ENCODE measurements around the gene CHN2.

The CHN2 gene

DNA sequence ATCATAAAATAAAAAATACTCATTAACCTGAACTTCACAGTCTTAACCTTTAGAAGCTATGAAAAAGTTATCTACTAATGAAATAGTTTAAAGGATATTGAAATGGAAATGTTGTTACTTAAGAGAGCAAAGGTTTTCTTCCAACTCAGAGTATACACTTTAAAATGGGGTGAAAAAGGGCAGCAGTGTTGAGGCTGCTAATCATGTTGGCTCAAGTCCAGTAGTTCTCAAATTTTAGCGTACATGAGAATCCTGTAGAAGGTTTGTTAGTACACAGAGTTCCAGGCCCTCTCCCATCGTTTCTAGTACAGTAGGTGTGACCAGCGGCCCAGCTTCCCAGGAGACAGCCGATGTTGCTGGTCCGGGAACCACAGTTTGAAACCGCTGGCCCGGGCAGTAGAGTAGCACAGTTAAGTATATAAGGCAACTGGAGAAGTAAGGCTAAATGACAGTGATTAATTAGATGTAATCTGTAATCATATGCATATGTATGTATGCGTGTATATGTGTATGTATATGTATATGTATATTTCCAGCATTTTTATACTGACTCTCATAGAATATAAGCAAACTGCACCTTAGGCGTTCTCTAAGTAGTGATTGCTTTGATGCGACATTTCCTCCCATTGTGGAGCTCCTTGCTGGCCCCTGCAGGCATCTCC lies 221.8 kb downstream of the CHN2 start:
- TF ChIP-seq ESRRG (CRISPR knock-in tag; IDR thresholded peaks at IDR 0.05), result no peak
- TF ChIP-seq PPARA (CRISPR knock-in tag; IDR thresholded peaks at IDR 0.05; ENCODE audit: borderline replicate concordance), result no peak
- TF ChIP-seq, protein P1, sequence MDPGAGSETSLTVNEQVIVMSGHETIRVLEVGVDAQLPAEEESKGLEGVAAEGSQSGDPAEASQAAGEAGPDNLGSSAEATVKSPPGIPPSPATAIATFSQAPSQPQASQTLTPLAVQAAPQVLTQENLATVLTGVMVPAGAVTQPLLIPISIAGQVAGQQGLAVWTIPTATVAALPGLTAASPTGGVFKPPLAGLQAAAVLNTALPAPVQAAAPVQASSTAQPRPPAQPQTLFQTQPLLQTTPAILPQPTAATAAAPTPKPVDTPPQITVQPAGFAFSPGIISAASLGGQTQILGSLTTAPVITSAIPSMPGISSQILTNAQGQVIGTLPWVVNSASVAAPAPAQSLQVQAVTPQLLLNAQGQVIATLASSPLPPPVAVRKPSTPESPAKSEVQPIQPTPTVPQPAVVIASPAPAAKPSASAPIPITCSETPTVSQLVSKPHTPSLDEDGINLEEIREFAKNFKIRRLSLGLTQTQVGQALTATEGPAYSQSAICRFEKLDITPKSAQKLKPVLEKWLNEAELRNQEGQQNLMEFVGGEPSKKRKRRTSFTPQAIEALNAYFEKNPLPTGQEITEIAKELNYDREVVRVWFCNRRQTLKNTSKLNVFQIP (CRISPR knock-in tag; IDR thresholded peaks at IDR 0.05; ENCODE audit: borderline replicate concordance, low read depth), result no peak
- no peak for TF ChIP-seq ZNF565 (CRISPR knock-in tag; conservative IDR thresholded peaks at IDR 0.05; ENCODE audit: low read depth)
- TF ChIP-seq ZFP30 (CRISPR knock-in tag; IDR thresholded peaks at IDR 0.05), result no peak
- TF ChIP-seq SNAI2 (CRISPR knock-in tag; IDR thresholded peaks at IDR 0.05), result no peak
- no peak for TF ChIP-seq OSR1 (CRISPR knock-in tag; IDR thresholded peaks at IDR 0.05)
- ATAC-seq, result no peak

DNA sequence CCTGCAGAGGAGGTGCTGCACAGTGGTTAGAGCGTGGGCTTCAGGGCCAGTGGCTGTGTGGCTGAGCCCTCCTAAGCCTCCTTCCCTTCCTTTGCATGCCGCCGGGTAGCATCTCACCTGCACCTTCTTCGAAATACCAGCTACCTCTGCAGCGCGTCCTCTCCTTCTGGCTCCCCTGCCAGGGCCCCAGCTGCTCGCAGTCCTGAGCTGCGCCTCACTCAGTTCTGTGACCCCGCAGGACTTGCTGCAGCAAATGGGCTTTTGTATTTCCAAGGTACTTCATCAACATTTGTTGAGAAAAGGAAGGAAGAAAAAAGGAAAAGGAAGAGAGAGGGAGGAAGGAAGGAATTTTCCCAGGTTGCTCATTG lies 222.3 kb downstream of the CHN2 start:
- TF ChIP-seq ISL1 (CRISPR knock-in tag; IDR thresholded peaks at IDR 0.05), result no peak
- TF ChIP-seq RARB (CRISPR knock-in tag; IDR thresholded peaks at IDR 0.05), result no peak
- no peak for ATAC-seq

DNA sequence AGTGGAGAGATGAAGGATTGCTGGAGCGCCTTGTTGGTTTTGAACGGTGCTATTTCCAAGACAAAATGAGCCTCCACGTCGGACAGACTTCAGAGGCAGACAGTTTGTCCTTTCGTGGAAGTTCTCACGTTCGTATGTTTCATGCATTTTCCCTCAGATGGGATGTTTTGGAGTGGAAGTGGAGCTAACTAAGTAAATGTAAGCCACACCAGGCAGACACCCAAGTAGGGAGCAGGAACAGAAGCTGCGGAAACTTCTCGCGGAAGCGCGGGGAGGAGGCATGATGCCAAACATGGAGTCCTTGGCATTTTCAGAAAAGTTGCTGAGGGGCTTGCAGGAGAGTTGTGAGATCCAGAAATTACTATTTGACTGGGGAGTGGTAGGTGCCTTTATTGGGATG lies 223.5 kb downstream of the CHN2 start:
- ATAC-seq, result no peak
- TF ChIP-seq ZFP3 (CRISPR knock-in tag; IDR thresholded peaks at IDR 0.05) (no peak), SNAI2 (CRISPR knock-in tag; IDR thresholded peaks at IDR 0.05) (no peak), ZNF8 (CRISPR knock-in tag; IDR thresholded peaks at IDR 0.05) (no peak), GLIS3 (CRISPR knock-in tag; IDR thresholded peaks at IDR 0.05) (no peak), TCF4 (CRISPR knock-in tag; IDR thresholded peaks at IDR 0.05; ENCODE audit: borderline replicate concordance) (no peak)

DNA sequence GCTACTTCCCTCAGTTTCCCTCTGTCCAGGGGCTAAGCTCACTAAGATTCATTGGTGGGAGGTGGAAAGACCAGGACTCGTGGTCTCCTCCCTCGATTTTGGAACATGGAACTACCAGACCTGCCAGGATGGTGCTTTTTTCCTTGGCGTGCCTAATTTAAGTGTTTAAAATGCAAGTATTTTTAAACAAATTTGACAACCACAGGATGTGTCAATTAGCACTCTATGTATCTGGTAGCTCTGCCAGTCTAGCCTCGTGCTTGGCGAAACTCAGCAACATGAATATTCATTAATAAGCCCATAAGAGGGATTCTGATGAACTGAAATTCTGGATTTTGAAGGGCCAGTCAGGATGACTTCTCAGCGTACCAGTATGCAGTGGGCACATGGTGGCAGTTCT lies 224.1 kb downstream of the CHN2 start:
- TF ChIP-seq ESRRG (CRISPR knock-in tag; IDR thresholded peaks at IDR 0.05) (no peak), CSDC2 (CRISPR knock-in tag; IDR thresholded peaks at IDR 0.05) (no peak)

DNA sequence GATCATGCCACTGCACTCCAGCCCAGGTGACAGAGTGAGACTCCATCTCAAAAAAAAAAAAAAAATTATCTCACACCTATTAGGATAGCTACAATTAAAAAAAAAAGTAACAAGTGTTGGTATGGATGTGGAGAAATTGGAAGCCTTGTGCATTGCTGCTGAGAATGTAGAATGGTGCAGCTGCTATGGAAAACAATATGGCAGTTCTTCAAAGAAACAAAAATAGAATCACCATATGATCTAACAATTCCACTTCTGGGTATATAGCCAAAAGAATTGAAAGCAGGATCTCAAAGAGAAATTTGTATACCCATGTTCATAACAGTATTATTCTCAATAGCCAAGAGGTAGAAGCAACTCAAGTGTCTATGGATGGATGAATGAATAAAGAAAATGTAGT lies 225.4 kb downstream of the CHN2 start:
- TF ChIP-seq ZFP30 (CRISPR knock-in tag; IDR thresholded peaks at IDR 0.05), result no peak
- no peak for TF ChIP-seq BACH2 (CRISPR knock-in tag; IDR thresholded peaks at IDR 0.05; ENCODE audit: borderline replicate concordance)
- no peak for TF ChIP-seq OSR1 (CRISPR knock-in tag; IDR thresholded peaks at IDR 0.05)
- TF ChIP-seq TCF4 (CRISPR knock-in tag; IDR thresholded peaks at IDR 0.05; ENCODE audit: borderline replicate concordance), result no peak
- no peak for ATAC-seq

More for the DNA sequence above, 224.1 kb downstream of the CHN2 start:
- no peak for ATAC-seq

DNA sequence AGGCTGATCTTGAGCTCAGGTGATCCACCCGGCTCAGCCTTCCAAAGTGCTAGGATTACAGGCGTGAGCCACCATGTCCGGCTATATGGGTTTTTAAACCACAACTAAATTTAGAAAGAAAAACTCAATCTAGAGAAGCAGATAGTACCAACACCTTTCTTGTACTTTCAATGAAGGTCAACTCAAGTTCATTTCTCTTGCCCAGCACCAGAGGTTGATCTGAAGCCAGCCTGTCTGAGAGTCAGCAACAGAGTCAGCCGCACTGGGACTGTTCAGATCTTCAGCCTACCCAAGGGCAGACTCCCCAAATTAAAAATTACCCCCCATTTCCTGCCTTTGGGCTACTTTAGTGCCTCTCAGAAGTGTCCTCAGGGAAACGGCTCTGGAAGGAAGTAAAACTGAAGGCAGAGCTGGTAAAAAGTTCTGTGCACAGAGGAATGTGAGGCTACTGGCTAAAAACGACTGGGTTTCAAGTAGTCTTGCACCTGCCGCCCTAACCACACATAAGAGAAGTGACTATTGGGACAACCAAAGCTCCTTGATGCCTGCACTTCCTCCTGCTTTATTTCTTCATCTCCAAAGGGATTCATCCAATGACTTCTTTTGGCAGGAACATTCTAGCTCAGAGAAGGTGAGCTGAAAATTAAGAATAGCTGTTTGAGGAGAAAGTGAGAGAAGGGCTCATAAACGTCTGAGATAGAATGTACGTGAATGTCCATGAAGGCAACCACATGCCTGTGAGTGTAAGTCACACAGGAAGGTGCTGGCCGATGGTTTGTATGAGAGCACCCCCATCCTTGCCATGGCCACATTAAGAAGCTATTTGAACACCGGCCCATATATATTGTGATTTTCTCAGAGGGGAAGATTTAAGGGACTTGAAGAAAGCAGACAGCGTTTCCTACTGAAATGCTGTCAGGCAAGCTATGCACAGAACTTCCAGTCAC lies 226.7 kb downstream of the CHN2 start:
- TF ChIP-seq ESRRG (CRISPR knock-in tag; IDR thresholded peaks at IDR 0.05) (no peak), ARNTL (CRISPR knock-in tag; IDR thresholded peaks at IDR 0.05; ENCODE audit: borderline replicate concordance, low read depth) (no peak), TOX (CRISPR knock-in tag; IDR thresholded peaks at IDR 0.05; ENCODE audit: borderline replicate concordance) (no peak), RARB (CRISPR knock-in tag; IDR thresholded peaks at IDR 0.05) (no peak), ZFP30 (CRISPR knock-in tag; IDR thresholded peaks at IDR 0.05) (no peak), ZNF70 (CRISPR knock-in tag; IDR thresholded peaks at IDR 0.05) (no peak), ZNF8 (CRISPR knock-in tag; IDR thresholded peaks at IDR 0.05) (no peak), ZC3H10 (CRISPR knock-in tag; IDR thresholded peaks at IDR 0.05) (no peak), TCF4 (CRISPR knock-in tag; IDR thresholded peaks at IDR 0.05; ENCODE audit: borderline replicate concordance) (no peak), BACH2 (CRISPR knock-in tag; IDR thresholded peaks at IDR 0.05; ENCODE audit: borderline replicate concordance) (no peak), ISL1 (CRISPR knock-in tag; IDR thresholded peaks at IDR 0.05) (no peak), PPARA (CRISPR knock-in tag; IDR thresholded peaks at IDR 0.05; ENCODE audit: borderline replicate concordance) (no peak), CSDC2 (CRISPR knock-in tag; IDR thresholded peaks at IDR 0.05) (no peak), GLIS3 (CRISPR knock-in tag; IDR thresholded peaks at IDR 0.05) (no peak), SNAI2 (CRISPR knock-in tag; IDR thresholded peaks at IDR 0.05) (no peak), ZFP3 (CRISPR knock-in tag; IDR thresholded peaks at IDR 0.05) (no peak)
- TF ChIP-seq, protein P2, sequence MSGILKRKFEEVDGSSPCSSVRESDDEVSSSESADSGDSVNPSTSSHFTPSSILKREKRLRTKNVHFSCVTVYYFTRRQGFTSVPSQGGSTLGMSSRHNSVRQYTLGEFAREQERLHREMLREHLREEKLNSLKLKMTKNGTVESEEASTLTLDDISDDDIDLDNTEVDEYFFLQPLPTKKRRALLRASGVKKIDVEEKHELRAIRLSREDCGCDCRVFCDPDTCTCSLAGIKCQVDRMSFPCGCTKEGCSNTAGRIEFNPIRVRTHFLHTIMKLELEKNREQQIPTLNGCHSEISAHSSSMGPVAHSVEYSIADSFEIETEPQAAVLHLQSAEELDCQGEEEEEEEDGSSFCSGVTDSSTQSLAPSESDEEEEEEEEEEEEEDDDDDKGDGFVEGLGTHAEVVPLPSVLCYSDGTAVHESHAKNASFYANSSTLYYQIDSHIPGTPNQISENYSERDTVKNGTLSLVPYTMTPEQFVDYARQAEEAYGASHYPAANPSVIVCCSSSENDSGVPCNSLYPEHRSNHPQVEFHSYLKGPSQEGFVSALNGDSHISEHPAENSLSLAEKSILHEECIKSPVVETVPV (CRISPR knock-in tag; IDR thresholded peaks at IDR 0.05), result no peak
- TF ChIP-seq, protein P3, sequence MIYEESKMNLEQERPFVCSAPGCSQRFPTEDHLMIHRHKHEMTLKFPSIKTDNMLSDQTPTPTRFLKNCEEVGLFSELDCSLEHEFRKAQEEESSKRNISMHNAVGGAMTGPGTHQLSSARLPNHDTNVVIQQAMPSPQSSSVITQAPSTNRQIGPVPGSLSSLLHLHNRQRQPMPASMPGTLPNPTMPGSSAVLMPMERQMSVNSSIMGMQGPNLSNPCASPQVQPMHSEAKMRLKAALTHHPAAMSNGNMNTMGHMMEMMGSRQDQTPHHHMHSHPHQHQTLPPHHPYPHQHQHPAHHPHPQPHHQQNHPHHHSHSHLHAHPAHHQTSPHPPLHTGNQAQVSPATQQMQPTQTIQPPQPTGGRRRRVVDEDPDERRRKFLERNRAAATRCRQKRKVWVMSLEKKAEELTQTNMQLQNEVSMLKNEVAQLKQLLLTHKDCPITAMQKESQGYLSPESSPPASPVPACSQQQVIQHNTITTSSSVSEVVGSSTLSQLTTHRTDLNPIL (CRISPR knock-in tag; IDR thresholded peaks at IDR 0.05; ENCODE audit: low read depth), result no peak
- TF ChIP-seq, protein P4, sequence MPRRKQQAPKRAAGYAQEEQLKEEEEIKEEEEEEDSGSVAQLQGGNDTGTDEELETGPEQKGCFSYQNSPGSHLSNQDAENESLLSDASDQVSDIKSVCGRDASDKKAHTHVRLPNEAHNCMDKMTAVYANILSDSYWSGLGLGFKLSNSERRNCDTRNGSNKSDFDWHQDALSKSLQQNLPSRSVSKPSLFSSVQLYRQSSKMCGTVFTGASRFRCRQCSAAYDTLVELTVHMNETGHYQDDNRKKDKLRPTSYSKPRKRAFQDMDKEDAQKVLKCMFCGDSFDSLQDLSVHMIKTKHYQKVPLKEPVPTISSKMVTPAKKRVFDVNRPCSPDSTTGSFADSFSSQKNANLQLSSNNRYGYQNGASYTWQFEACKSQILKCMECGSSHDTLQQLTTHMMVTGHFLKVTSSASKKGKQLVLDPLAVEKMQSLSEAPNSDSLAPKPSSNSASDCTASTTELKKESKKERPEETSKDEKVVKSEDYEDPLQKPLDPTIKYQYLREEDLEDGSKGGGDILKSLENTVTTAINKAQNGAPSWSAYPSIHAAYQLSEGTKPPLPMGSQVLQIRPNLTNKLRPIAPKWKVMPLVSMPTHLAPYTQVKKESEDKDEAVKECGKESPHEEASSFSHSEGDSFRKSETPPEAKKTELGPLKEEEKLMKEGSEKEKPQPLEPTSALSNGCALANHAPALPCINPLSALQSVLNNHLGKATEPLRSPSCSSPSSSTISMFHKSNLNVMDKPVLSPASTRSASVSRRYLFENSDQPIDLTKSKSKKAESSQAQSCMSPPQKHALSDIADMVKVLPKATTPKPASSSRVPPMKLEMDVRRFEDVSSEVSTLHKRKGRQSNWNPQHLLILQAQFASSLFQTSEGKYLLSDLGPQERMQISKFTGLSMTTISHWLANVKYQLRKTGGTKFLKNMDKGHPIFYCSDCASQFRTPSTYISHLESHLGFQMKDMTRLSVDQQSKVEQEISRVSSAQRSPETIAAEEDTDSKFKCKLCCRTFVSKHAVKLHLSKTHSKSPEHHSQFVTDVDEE (CRISPR knock-in tag; IDR thresholded peaks at IDR 0.05), result no peak
- ATAC-seq, result no peak; the same call in 2 of the 3 replicates

Data from SK-N-SH treated with all-trans-retinoic acid at 6 μM for 48 hours (cell line).